GM21576 (cell line): ENCODE results near the gene KRTAP2-2.
"Not testable (repeated sequence)": the region's sequence is repeated elsewhere in the genome, so short reads cannot be mapped to it uniquely, and the experiment has no call there.

ENCODE experiments used
- ATAC-seq: cut with Tn5 transposase; IDR thresholded peaks from one replicate; pipeline ENCODE4 v1.9.1; 2021; ENCODE audit warnings: mild to moderate bottlenecking, moderate library complexity; ENCODE audit not compliant: unreplicated experiment

The KRTAP2-2 gene

GRCh38 chr17:41065016-41065689, 10.1 kb upstream of the KRTAP2-2 start:
- ATAC-seq, result not testable (repeated sequence)

GRCh38 chr17:41064301-41064700, 9.3 kb upstream of the KRTAP2-2 start:
- no peak for ATAC-seq

- ATAC-seq, result no peak
These were observed 8.4 kb upstream of the KRTAP2-2 start for GRCh38 chr17:41063449-41063848.

DNA sequence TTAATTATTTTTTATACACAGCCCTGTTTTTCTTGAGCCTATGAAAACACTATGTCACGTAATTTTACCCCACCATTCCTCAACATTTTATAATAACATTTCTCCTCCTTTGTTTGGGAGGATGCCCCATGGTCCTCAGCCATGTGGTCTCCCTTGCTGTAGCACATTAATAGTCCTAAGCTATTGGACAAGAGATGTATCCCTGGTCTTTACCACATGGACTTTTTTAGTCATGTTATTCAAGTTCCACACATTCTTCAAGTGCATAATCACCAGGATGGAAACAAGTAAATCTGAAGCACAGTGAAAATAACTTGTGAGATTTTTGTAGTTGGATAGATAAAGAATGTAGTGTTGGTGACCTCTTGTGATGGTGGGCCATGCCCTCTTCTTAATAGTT, 6.9 kb upstream of the KRTAP2-2 start:
- no peak for ATAC-seq

DNA sequence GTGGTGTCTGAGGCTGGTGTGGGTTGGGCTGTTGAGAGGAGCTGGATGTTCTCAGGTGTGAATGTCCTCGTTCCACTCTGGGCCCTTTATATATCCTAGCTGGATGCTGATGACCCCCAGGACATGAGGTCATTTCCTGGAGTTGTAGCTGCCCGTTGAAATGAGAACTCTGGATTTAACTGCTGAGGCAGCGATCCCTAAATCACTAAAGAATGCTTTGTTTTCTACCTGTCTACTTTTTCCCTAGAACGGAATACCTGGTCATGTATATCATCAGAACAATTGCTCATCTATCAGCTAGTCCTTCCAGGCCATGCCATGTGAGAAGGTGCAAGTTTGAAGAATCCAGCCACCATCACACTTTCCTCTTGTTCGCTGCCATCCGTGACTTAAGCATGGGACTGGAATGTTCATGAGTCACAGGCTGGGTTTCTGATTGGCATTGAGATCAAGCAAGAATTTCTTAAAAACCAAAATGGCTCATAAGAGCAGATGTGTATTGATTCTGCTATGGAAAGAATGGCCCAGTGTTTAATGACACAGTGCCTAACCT, 5.1 kb upstream of the KRTAP2-2 start, which contains the start of gene KRTAP2-3:
Gene KRTAP2-3, minus strand, starts transcription at position 63 of the 553 bp plus-strand sequence. CDS start 64 bp downstream, outside the sequence.
- ATAC-seq, result no peak

GRCh38 chr17:41059276-41060051, 4.4 kb upstream of the KRTAP2-2 start:
- ATAC-seq, result not testable (repeated sequence)

- no peak for ATAC-seq
These were observed 3.7 kb upstream of the KRTAP2-2 start for GRCh38 chr17:41058741-41059140.

DNA sequence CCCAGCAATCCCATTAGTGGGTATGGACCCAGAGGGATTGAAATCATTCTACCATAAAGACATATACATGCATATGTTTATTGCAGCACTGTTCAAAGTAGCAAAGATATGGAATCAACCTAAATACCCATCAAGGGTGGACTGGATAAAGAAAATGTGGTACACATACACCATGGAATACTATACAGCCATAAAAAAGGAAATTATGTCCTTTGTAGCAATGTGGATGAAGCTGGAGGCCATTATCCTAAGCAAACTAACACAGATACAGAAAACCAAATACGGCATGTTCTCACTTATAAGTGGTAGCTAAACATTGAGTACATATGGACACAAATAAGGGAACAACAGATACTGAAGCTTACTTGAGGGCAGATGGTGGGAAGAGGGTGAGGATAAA, 2.5 kb upstream of the KRTAP2-2 start:
- no peak for ATAC-seq

GRCh38 chr17:41054556-41054955, 474 bp downstream of the KRTAP2-2 start:
- not testable (repeated sequence) for ATAC-seq

GRCh38 chr17:41054025-41054424, 1.0 kb downstream of the KRTAP2-2 start:
- no peak for ATAC-seq

- no peak for ATAC-seq
These were observed 2.5 kb downstream of the KRTAP2-2 start for GRCh38 chr17:41052566-41052965.

DNA sequence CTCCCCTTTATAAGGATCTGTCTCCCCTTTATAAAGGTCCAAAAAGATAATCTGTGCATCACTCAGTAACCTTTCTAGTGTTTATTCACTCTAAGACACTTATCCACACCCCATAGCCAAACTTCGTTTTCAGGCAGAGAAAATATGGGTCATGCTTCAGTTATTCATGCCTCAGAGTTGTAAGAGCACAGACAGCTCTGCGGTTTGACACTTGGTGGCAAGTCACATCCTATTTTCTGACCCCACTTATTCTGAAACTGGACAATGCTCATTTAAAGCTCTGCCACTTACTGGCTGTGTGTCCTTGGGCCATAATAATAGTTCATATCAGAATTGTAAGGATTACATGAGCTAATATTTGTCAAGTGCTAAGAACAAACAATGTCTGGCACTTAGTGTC, 5.9 kb downstream of the KRTAP2-2 start:
- ATAC-seq, result no peak

DNA sequence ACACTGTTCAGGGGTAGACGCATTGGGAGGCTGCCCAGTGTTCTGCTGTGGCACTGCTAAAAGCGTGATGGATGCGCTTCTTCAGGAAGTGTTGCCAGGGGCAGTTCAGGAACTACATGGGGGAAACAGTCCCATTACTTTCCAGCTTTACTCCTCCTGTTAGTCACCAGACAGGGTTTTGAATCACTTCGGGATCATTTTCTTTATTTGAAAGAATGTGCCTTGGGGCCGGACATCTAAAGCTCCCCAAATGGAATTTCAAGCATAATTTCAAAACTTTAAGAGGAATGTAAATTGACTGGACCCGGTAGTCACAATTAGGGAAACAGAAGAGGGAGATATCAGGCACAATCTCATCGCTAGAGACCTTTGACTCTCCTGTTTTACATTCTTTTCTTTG, 6.6 kb downstream of the KRTAP2-2 start:
- no peak for ATAC-seq

- ATAC-seq, result not testable (repeated sequence)
These were observed 8.1 kb downstream of the KRTAP2-2 start, which contains the start of gene KRTAP2-1 for GRCh38 chr17:41046735-41047465. KRTAP2-1 (minus strand) TSS chr17:41047316; CDS start chr17:41047267, 49 bp downstream.

DNA sequence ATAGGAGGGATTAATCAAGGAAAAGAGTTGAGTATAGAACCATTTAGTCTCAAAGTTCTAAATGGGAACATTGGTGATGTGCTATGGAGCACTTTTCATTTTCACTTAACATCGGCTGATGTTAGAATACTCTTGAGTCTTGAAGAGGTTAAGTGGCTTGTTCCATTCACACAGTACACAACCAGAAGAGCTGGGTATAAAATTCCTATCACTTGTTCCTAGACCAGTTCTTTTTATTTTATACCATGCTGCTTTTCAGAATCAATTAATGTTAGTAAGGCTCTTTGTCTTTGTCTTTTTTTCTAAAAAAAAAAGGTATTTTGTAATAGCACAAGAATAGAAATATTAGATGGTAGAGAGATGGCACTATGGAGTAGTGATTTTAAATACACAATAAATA, 12.1 kb downstream of the KRTAP2-2 start:
- ATAC-seq, result no peak

DNA sequence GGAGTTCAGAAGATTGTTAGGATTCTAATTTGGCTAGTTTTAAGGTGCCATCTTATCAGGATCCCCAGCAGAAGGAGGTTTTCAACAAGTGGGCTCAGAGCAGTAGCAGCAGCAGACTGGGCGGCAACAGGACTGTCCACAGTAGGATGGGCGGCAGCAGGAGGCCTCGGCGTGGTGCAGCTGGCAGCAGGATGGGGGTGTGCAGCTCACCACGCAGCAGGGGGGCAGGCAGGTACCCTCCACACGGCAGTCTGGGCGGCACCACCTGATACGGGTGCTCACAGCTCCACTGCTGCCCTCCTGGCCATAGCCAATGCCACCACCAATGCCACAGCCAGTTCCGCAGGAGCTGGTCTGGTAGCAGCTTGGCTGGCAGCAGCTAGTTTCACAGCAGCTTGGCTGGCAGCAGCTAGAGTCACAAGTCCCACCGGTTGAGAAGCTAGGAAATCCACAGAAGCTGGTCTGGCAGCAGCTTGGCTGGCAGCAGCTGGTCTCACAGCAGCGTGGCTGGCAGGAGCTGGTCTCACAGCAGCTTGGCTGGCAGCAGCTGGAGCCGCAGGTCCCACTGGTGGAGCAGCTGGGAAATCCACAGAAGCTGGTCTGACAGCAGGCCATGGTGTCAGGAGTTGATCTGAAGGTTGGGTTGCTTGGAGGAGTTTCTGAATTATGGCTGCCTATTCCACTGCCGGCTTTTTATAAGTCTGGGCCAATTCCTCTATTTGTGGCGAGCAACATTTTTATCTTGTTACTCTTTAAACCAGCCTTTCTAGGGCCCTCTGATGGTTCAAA, 14.1 kb downstream of the KRTAP2-2 start, which contains the start of gene KRTAP1-1:
Gene KRTAP1-1, minus strand, starts transcription at position 668 of the 789 bp plus-strand sequence. Its CDS starts 53 bp downstream, at position 615.
- ATAC-seq, result not testable (repeated sequence)

GRCh38 chr17:41037853-41038350, 17.1 kb downstream of the KRTAP2-2 start:
- no peak for ATAC-seq

- ATAC-seq, result not testable (repeated sequence)
These were observed 20.6 kb downstream of the KRTAP2-2 start, which contains the start of gene KRTAP1-3 for GRCh38 chr17:41034346-41034935. KRTAP1-3 (minus strand) TSS chr17:41034874; CDS start chr17:41034821, 53 bp downstream.

- ATAC-seq, result no peak
These were observed 25.3 kb downstream of the KRTAP2-2 start, which contains the start of gene KRTAP1-4 for GRCh38 chr17:41029633-41030245. KRTAP1-4 (minus strand) TSS chr17:41030195; CDS start chr17:41030078, 117 bp downstream.
